H1 (cell line): ENCODE results near the gene FRMD7. TPM values are rescaled to one million over a fixed set of nuclear protein-coding genes. Genes with fewer than 3 reads are reported as not detected.

Experiments used
- CHD7 ChIP-seq: fragments of 300-600 bp; sonication (generic); IDR thresholded peaks from 2 replicates; pipeline ENCODE4 v1.7.1; 2012; ENCODE audit warnings: low read length, moderate library complexity, mild to moderate bottlenecking, inconsistent platforms; ENCODE audit not compliant: insufficient replicate concordance
- CTCF ChIP-seq, 3 experiments: IDR thresholded peaks; 1 replicate in 2 of 3; 2 replicates in 1 of 3; pipeline versions ENCODE4 v1.5.1 to v1.6.1; 2011; ENCODE audit warnings: low read length in 3 of 3, mild to moderate bottlenecking in 3 of 3, inconsistent platforms in 2 of 3, low read depth in 1 of 3, moderate library complexity in 1 of 3; ENCODE audit not compliant: insufficient read depth in 1 of 3; ENCODE audit errors: control extremely low read depth in 1 of 3
- HDAC2 ChIP-seq, 2 experiments: fragments of 300-600 bp in 1 of 2; sonication (generic) in 1 of 2; IDR thresholded peaks; 2 replicates each; pipeline ENCODE4 v1.6.1; 2011 to 2012; ENCODE audit warnings: low read depth in 2 of 2, low read length in 2 of 2, mild to moderate bottlenecking in 2 of 2, moderate library complexity in 2 of 2, borderline replicate concordance in 1 of 2, inconsistent platforms in 1 of 2
- HDAC6 ChIP-seq: IDR thresholded peaks from one replicate; pipeline ENCODE4 v1.7.1; 2012; ENCODE audit warnings: low read depth, mild to moderate bottlenecking, inconsistent platforms, low read length, moderate library complexity
- NRF1 ChIP-seq: IDR thresholded peaks from 2 replicates; pipeline ENCODE4 v1.6.1; 2011; ENCODE audit warnings: mild to moderate bottlenecking, low read depth, low read length, improper control_type of control experiment
- POU5F1 ChIP-seq: IDR thresholded peaks from 2 replicates; pipeline ENCODE4 v1.6.1; 2011; ENCODE audit warnings: low read depth, mild to moderate bottlenecking, low read length, moderate library complexity
- RNF2 ChIP-seq: fragments of 200-900, 300-1000 bp; sonication (generic); IDR thresholded peaks from 2 replicates; pipeline ENCODE4 v1.7.1; 2016; ENCODE audit warnings: borderline replicate concordance, low read depth, mild to moderate bottlenecking, antibody characterized with exemption, low read length; ENCODE audit not compliant: poor library complexity, severe bottlenecking; ENCODE audit errors: missing control alignments
- SIX5 ChIP-seq: IDR thresholded peaks from 2 replicates; pipeline ENCODE4 v1.6.1; 2011; ENCODE audit warnings: mild to moderate bottlenecking, low read depth, low read length
- polyA plus RNA-seq, 7 experiments: library from polyadenylated mRNA; depleted of rRNA in 3 of 7; stranded (reverse) in 5 of 7; unstranded in 2 of 7; fragments of >200 nt in 5 of 7; fragments of 200-250 nt in 2 of 7; gene quantifications; 1 replicate in 5 of 7; 2 replicates in 1 of 7; 4 replicates in 1 of 7; pipeline versions ENCODE4 v1.2.1 to v1.2.3, GENCODE V29; 2011 to 2013; ENCODE audit warnings: missing spikeins in 2 of 7, mixed read lengths in 2 of 7
- total RNA-seq: library from RNA; stranded (reverse); fragmentation: NEBNext Ultra II Directional; extraction: Animal tissue kit (Norgen Biotek cat#: 25700); gene quantifications from 2 replicates; pipeline ENCODE4 v1.2.1, GENCODE V29; 2021

Gene FRMD7
- total and polyA plus RNA-seq, 2 of the 8 experiments (the other 6 are each of a cell fraction or from before 2014, with no cell fraction given), result not detected

GRCh38 chrX:132169554-132169953 is 41.7 kb upstream of the FRMD7 start (continued):
- TF ChIP-seq CHD7 (no peak), HDAC2 (IDR thresholded peaks at IDR 0.05; ENCODE audit: borderline replicate concordance in 1 of 2, low read depth in 2 of 2, low read length in 2 of 2) (no peak), POU5F1 (no peak), NRF1 (no peak), CTCF (IDR thresholded peaks at IDR 0.05; ENCODE audit: control extremely low read depth in 1 of 3, insufficient read depth in 1 of 3, low read depth in 1 of 3, low read length in 3 of 3) (no peak), HDAC6 (no peak), SIX5 (no peak), RNF2 (no peak)
